ENCODE data around the gene DNM2. TPM values are rescaled to one million over a fixed set of nuclear protein-coding genes. Genes with fewer than 3 reads are reported as not detected.

The DNM2 gene
- total and polyA plus RNA-seq, 9 of the 15 experiments (the other 6 are each of a cell fraction or from before 2014, with no cell fraction given), result 2.2 to 161 (median 72.6) TPM

DNA sequence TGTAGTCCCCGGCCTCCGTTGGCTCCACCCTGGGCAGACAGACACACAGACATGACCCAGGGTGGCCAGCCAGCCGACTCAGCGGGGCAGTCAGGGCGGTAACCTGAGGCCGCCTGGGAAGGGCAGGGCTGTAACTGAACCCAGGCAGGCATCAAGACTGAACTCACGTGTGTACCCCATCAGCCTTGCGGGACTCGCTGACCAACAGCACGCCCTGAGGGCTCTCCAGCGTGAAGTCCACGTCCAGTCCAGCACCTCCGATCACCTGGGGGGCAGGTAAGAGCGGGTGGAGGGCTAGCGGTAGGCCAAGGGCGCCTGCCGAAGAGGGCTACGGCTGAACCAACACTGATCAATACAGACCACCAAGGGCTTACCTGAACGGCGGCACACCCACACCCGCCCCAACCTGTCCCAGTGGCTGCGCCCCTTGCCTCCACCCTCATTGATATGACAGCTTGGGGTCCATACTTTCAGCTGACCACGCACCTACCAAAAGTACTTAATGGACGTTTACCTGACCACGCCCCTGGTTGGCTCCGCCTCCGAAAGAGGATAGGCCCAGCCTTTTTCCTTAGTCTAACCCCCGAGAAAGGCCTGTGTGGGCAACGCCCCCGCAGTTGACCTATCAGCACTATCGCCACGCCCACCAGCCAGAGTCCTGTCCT, 117.3 kb downstream of the DNM2 start:
- H3K4me3 ChIP-seq, result peak overlapping the region; percentile 63
- intact Hi-C loops (cut with micrococcal nuclease), result no loop called here
- TSS peak; percentile 68 for BruUV-seq (replicated peaks)
- ChIA-PET CTCF (ENCODE audit: low intra/inter-chr PET ratio) (no interaction called here), POLR2A (interaction anchor here (0.6 to 7.4 kb wide), 15 partner anchors 9 to 238 kb away, joined by 3 to 58 read pairs (median 4); partner anchors contain the start of genes DNM2 and QTRT1)
- H3K9me3 ChIP-seq (replicated peaks; ENCODE audit: control insufficient read depth, insufficient read depth, low read depth, low read length), result peaks cover 13% of the 10 kb centered on the region
- no peaks in the 10 kb centered on the region for H3K27me3 ChIP-seq (ENCODE audit: control insufficient read depth in 2 of 2, insufficient read depth in 2 of 2, low read length in 2 of 2)
- H3K27ac ChIP-seq (ENCODE audit: extremely low read depth, low read depth, low read length), result peak overlapping the region; percentile 80
- H3K9ac ChIP-seq (ENCODE audit: insufficient read depth in 1 of 2, low read depth in 2 of 2, low read length in 2 of 2), result peak overlapping the region; percentile 92 to 93
- DNase-seq (ENCODE audit: extremely low read depth in 1 of 4, low spot score in 3 of 4) (peak in 3 of 4 experiments; percentile 47 to 99 (median 49)), FAIRE-seq (peak; percentile 99), ATAC-seq (peak; percentile 90)
- WGBS (ENCODE audit: insufficient coverage, low coverage, missing lambda C conversion rate), result 5% methylated on average over 28 of the region's 32 CpGs
- H3K9me1 ChIP-seq (ENCODE audit: control insufficient read depth, insufficient read depth, low read length), result no peaks in the 10 kb centered on the region
- H3K36me3 ChIP-seq (ENCODE audit: control insufficient read depth, insufficient read depth, low read length), result peaks cover 48% of the 10 kb centered on the region; the same call in 2 of the 3 replicates
- H4K20me1 ChIP-seq (replicated peaks; ENCODE audit: control insufficient read depth, insufficient read depth, low read length), result peaks cover 7% of the 10 kb centered on the region; the same call in 1 of the 2 replicates
- H3K79me2 ChIP-seq (ENCODE audit: control insufficient read depth, insufficient read depth, low read length), result peaks cover 7% of the 10 kb centered on the region; the same call in 2 of the 3 replicates
- peak overlapping the region; percentile 95 for H3K4me2 ChIP-seq (ENCODE audit: insufficient read depth, low read length)
- peak overlapping the region; percentile 73 for H2AFZ ChIP-seq (ENCODE audit: low read depth, low read length)
- in situ Hi-C loops (cut with MboI), result no loop called here
- peaks cover 17 to 56% of the 10 kb centered on the region in 2 experiments; a peak in 4 of 5 replicates for H3K4me1 ChIP-seq (replicated peaks in 1 of 2; ENCODE audit: control insufficient read depth in 2 of 2, insufficient read depth in 2 of 2, low read length in 2 of 2)
- TF ChIP-seq E2F5 (CRISPR knock-in tag; IDR thresholded peaks at IDR 0.05) (no peak), THAP7 (CRISPR knock-in tag; IDR thresholded peaks at IDR 0.05) (0 out of 2 replicates have a peak, but pooled peaks have one; percentile 65), MLLT1 (IDR thresholded peaks at IDR 0.05) (no peak), PHB (CRISPR knock-in tag; IDR thresholded peaks at IDR 0.05) (no peak; the same call in 1 of the 2 replicates), ZNF77 (CRISPR knock-in tag; IDR thresholded peaks at IDR 0.05) (no peak), CBFB (CRISPR knock-in tag; IDR thresholded peaks at IDR 0.05) (no peak), NFE2 (IDR thresholded peaks at IDR 0.05; ENCODE audit: low read depth) (no peak), ATF2 (CRISPR knock-in tag; IDR thresholded peaks at IDR 0.05) (no peak)
- TF ChIP-seq, protein P1, sequence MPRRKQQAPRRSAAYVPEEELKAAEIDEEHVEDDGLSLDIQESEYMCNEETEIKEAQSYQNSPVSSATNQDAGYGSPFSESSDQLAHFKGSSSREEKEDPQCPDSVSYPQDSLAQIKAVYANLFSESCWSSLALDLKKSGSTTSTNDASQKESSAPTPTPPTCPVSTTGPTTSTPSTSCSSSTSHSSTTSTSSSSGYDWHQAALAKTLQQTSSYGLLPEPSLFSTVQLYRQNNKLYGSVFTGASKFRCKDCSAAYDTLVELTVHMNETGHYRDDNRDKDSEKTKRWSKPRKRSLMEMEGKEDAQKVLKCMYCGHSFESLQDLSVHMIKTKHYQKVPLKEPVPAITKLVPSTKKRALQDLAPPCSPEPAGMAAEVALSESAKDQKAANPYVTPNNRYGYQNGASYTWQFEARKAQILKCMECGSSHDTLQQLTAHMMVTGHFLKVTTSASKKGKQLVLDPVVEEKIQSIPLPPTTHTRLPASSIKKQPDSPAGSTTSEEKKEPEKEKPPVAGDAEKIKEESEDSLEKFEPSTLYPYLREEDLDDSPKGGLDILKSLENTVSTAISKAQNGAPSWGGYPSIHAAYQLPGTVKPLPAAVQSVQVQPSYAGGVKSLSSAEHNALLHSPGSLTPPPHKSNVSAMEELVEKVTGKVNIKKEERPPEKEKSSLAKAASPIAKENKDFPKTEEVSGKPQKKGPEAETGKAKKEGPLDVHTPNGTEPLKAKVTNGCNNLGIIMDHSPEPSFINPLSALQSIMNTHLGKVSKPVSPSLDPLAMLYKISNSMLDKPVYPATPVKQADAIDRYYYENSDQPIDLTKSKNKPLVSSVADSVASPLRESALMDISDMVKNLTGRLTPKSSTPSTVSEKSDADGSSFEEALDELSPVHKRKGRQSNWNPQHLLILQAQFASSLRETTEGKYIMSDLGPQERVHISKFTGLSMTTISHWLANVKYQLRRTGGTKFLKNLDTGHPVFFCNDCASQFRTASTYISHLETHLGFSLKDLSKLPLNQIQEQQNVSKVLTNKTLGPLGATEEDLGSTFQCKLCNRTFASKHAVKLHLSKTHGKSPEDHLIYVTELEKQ (CRISPR knock-in tag; IDR thresholded peaks at IDR 0.05), result no peak
- TF ChIP-seq, protein P2, sequence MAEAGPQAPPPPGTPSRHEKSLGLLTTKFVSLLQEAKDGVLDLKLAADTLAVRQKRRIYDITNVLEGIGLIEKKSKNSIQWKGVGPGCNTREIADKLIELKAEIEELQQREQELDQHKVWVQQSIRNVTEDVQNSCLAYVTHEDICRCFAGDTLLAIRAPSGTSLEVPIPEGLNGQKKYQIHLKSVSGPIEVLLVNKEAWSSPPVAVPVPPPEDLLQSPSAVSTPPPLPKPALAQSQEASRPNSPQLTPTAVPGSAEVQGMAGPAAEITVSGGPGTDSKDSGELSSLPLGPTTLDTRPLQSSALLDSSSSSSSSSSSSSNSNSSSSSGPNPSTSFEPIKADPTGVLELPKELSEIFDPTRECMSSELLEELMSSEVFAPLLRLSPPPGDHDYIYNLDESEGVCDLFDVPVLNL (CRISPR knock-in tag; IDR thresholded peaks at IDR 0.05; ENCODE audit: low read depth), result peak; percentile 67; the same call in 1 of the 2 replicates
